Measurements from ENCODE around the gene CTSF. TPM values are rescaled to one million over a fixed set of nuclear protein-coding genes. Genes with fewer than 3 reads are reported as not detected.

Gene CTSF
- total and polyA plus RNA-seq, 2 of the 13 experiments (the other 11 are each of a cell fraction or from before 2014, with no cell fraction given) = not detected

DNA sequence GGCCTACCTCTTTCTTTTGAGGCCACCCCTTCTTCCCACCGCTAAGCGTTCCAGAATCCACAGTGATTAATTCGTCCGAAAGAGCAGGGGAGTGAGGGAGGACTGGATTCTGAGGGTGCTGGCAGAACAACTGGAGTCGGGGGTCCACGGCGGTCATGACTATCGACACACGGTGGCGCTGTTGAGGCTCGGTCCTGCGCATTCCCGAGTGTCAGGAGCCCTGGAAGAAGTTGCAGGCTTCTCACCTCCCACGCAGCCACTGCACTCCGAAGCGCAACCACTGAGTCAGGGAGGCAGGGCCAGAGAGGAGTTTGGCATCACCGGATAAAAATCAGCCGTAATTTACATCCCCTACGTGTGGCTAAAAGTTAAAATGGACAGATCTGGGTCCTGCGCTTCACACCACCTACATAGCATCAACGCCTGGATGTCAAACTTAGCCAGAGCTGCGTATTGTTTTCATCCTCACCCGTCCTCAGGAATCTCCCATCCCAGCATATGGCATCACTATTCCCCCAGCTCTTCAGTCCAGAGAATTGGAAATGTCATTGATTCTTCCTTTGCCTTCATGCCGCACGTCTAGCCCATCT lies 10.7 kb upstream of the CTSF start (continued):
- TF ChIP-seq, protein P1, sequence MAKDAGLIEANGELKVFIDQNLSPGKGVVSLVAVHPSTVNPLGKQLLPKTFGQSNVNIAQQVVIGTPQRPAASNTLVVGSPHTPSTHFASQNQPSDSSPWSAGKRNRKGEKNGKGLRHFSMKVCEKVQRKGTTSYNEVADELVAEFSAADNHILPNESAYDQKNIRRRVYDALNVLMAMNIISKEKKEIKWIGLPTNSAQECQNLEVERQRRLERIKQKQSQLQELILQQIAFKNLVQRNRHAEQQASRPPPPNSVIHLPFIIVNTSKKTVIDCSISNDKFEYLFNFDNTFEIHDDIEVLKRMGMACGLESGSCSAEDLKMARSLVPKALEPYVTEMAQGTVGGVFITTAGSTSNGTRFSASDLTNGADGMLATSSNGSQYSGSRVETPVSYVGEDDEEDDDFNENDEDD (CRISPR knock-in tag; IDR thresholded peaks at IDR 0.05; ENCODE audit: borderline replicate concordance) = peak; percentile 30; the same call in 1 of the 2 replicates
- TF ChIP-seq ZNF746 (CRISPR knock-in tag; IDR thresholded peaks at IDR 0.05) = 0 out of 2 replicates have a peak, but pooled peaks have one; percentile 34
- TF ChIP-seq, protein P2, sequence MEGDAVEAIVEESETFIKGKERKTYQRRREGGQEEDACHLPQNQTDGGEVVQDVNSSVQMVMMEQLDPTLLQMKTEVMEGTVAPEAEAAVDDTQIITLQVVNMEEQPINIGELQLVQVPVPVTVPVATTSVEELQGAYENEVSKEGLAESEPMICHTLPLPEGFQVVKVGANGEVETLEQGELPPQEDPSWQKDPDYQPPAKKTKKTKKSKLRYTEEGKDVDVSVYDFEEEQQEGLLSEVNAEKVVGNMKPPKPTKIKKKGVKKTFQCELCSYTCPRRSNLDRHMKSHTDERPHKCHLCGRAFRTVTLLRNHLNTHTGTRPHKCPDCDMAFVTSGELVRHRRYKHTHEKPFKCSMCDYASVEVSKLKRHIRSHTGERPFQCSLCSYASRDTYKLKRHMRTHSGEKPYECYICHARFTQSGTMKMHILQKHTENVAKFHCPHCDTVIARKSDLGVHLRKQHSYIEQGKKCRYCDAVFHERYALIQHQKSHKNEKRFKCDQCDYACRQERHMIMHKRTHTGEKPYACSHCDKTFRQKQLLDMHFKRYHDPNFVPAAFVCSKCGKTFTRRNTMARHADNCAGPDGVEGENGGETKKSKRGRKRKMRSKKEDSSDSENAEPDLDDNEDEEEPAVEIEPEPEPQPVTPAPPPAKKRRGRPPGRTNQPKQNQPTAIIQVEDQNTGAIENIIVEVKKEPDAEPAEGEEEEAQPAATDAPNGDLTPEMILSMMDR (CRISPR knock-in tag; IDR thresholded peaks at IDR 0.05) = peak; percentile 95
- peak; percentile 75 for TF ChIP-seq ZKSCAN5 (CRISPR knock-in tag; IDR thresholded peaks at IDR 0.05)
- peak; percentile 47; the same call in 1 of the 2 replicates for TF ChIP-seq MIER3 (CRISPR knock-in tag; IDR thresholded peaks at IDR 0.05; ENCODE audit: borderline replicate concordance)
- TF ChIP-seq ZNF20 (CRISPR knock-in tag; IDR thresholded peaks at IDR 0.05) = no peak
- 0 out of 2 replicates have a peak, but pooled peaks have one; percentile 28 for TF ChIP-seq ZNF124 (CRISPR knock-in tag; IDR thresholded peaks at IDR 0.05)
- TF ChIP-seq HOXA3 (CRISPR knock-in tag; IDR thresholded peaks at IDR 0.05) = peak; percentile 39; the same call in 1 of the 2 replicates
- TF ChIP-seq ZNF256 (CRISPR knock-in tag; conservative IDR thresholded peaks at IDR 0.05) = no peak
- no peak for TF ChIP-seq TBP (CRISPR knock-in tag; IDR thresholded peaks at IDR 0.05)
- TF ChIP-seq MTA1 (CRISPR knock-in tag; IDR thresholded peaks at IDR 0.05; ENCODE audit: borderline replicate concordance) = peak; percentile 28; the same call in 1 of the 2 replicates
- TF ChIP-seq, protein P3, sequence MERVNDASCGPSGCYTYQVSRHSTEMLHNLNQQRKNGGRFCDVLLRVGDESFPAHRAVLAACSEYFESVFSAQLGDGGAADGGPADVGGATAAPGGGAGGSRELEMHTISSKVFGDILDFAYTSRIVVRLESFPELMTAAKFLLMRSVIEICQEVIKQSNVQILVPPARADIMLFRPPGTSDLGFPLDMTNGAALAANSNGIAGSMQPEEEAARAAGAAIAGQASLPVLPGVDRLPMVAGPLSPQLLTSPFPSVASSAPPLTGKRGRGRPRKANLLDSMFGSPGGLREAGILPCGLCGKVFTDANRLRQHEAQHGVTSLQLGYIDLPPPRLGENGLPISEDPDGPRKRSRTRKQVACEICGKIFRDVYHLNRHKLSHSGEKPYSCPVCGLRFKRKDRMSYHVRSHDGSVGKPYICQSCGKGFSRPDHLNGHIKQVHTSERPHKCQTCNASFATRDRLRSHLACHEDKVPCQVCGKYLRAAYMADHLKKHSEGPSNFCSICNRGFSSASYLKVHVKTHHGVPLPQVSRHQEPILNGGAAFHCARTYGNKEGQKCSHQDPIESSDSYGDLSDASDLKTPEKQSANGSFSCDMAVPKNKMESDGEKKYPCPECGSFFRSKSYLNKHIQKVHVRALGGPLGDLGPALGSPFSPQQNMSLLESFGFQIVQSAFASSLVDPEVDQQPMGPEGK (CRISPR knock-in tag; IDR thresholded peaks at IDR 0.05) = 0 out of 2 replicates have a peak, but pooled peaks have one; percentile 25
- TF ChIP-seq, protein P4, sequence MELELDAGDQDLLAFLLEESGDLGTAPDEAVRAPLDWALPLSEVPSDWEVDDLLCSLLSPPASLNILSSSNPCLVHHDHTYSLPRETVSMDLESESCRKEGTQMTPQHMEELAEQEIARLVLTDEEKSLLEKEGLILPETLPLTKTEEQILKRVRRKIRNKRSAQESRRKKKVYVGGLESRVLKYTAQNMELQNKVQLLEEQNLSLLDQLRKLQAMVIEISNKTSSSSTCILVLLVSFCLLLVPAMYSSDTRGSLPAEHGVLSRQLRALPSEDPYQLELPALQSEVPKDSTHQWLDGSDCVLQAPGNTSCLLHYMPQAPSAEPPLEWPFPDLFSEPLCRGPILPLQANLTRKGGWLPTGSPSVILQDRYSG (CRISPR knock-in tag; IDR thresholded peaks at IDR 0.05) = no peak
- no peak for TF ChIP-seq NCOA1 (CRISPR knock-in tag; IDR thresholded peaks at IDR 0.05)
- TF ChIP-seq SMAD3 (CRISPR knock-in tag; IDR thresholded peaks at IDR 0.05) = 0 out of 2 replicates have a peak, but pooled peaks have one; percentile 34
- TF ChIP-seq SNRNP70 (IDR thresholded peaks at IDR 0.05; ENCODE audit: low read depth, low read length) = no peak
- TF ChIP-seq, protein P5, sequence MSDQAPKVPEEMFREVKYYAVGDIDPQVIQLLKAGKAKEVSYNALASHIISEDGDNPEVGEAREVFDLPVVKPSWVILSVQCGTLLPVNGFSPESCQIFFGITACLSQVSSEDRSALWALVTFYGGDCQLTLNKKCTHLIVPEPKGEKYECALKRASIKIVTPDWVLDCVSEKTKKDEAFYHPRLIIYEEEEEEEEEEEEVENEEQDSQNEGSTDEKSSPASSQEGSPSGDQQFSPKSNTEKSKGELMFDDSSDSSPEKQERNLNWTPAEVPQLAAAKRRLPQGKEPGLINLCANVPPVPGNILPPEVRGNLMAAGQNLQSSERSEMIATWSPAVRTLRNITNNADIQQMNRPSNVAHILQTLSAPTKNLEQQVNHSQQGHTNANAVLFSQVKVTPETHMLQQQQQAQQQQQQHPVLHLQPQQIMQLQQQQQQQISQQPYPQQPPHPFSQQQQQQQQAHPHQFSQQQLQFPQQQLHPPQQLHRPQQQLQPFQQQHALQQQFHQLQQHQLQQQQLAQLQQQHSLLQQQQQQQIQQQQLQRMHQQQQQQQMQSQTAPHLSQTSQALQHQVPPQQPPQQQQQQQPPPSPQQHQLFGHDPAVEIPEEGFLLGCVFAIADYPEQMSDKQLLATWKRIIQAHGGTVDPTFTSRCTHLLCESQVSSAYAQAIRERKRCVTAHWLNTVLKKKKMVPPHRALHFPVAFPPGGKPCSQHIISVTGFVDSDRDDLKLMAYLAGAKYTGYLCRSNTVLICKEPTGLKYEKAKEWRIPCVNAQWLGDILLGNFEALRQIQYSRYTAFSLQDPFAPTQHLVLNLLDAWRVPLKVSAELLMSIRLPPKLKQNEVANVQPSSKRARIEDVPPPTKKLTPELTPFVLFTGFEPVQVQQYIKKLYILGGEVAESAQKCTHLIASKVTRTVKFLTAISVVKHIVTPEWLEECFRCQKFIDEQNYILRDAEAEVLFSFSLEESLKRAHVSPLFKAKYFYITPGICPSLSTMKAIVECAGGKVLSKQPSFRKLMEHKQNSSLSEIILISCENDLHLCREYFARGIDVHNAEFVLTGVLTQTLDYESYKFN (CRISPR knock-in tag; conservative IDR thresholded peaks at IDR 0.05) = no peak
- TF ChIP-seq XRCC5 (optimal IDR thresholded peaks at IDR 0.05; ENCODE audit: low read length) = peak; percentile 47
- no peak for TF ChIP-seq NFATC3 (CRISPR knock-in tag; IDR thresholded peaks at IDR 0.05)
- TF ChIP-seq KAT8 (CRISPR knock-in tag; IDR thresholded peaks at IDR 0.05) = no peak
- no peak for TF ChIP-seq ZSCAN20 (CRISPR knock-in tag; IDR thresholded peaks at IDR 0.05; ENCODE audit: borderline replicate concordance)
- no peak for TF ChIP-seq SATB2 (CRISPR knock-in tag; IDR thresholded peaks at IDR 0.05)
